SK-N-SH treated with all-trans-retinoic acid at 6 μM for 48 hours (cell line): ENCODE results near the gene BCHE.

ENCODE experiments used
- ARNTL ChIP-seq: fragments of 450-650 bp; formaldehyde crosslinking; IDR thresholded peaks from 2 replicates; pipeline ENCODE4 v1.5.0; 2020; ENCODE audit warnings: low read depth, mild to moderate bottlenecking, moderate library complexity, borderline replicate concordance
- BACH2 ChIP-seq: fragments of 250-450 bp; sonication (Bioruptor Pico); IDR thresholded peaks from 2 replicates; pipeline ENCODE4 v1.9.0; 2021; ENCODE audit warnings: mild to moderate bottlenecking, borderline replicate concordance
- CSDC2 ChIP-seq: fragments of 250-450 bp; sonication (Bioruptor Pico); IDR thresholded peaks from 2 replicates; pipeline ENCODE4 v1.5.0; 2020; ENCODE audit warnings: mild to moderate bottlenecking, moderate library complexity
- RARB ChIP-seq: fragments of 250-450 bp; sonication (Bioruptor Pico); IDR thresholded peaks from 2 replicates; pipeline ENCODE4 v1.8.0; 2021; ENCODE audit warnings: mild to moderate bottlenecking, moderate library complexity
- TCF4 ChIP-seq: fragments of 250-450 bp; sonication (Bioruptor Pico); IDR thresholded peaks from 2 replicates; pipeline ENCODE4 v1.8.0; 2021; ENCODE audit warnings: mild to moderate bottlenecking, moderate library complexity, borderline replicate concordance
- ZNF70 ChIP-seq: fragments of 450-650 bp; formaldehyde crosslinking; IDR thresholded peaks from 2 replicates; pipeline ENCODE4 v1.5.0; 2020; ENCODE audit warnings: mild to moderate bottlenecking, moderate library complexity
- TF ChIP-seq, protein P1 (sequence below): fragments of 250-450 bp; sonication (Bioruptor Pico); IDR thresholded peaks from 2 replicates; pipeline ENCODE4 v1.5.1; 2021; ENCODE audit warnings: mild to moderate bottlenecking, moderate library complexity

DNA sequence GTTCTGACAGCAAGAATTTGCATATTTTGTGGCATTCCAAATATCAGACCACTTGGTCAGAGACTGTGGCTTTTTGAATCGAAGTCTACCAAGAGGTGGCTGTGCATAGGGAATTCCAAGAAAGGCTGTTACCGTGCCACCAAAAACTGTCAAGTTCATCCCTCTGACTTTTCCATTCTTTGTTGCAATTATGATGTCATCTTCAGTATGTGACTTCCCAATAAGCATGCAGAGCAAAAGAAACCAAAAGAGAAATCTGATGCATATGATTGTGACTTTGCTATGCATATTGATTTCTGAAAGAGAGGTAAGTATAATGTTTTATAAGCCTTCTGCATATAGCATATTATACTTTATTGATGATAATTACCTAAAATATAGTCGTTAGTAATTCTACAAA is 6.5 kb downstream of the BCHE start:
- TF ChIP-seq TCF4 (CRISPR knock-in tag) = no peak
- no peak for TF ChIP-seq ARNTL (CRISPR knock-in tag)
- no peak for TF ChIP-seq BACH2 (CRISPR knock-in tag)
- TF ChIP-seq, protein P1, sequence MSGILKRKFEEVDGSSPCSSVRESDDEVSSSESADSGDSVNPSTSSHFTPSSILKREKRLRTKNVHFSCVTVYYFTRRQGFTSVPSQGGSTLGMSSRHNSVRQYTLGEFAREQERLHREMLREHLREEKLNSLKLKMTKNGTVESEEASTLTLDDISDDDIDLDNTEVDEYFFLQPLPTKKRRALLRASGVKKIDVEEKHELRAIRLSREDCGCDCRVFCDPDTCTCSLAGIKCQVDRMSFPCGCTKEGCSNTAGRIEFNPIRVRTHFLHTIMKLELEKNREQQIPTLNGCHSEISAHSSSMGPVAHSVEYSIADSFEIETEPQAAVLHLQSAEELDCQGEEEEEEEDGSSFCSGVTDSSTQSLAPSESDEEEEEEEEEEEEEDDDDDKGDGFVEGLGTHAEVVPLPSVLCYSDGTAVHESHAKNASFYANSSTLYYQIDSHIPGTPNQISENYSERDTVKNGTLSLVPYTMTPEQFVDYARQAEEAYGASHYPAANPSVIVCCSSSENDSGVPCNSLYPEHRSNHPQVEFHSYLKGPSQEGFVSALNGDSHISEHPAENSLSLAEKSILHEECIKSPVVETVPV (CRISPR knock-in tag) = no peak
- no peak for TF ChIP-seq CSDC2 (CRISPR knock-in tag)
- TF ChIP-seq ZNF70 (CRISPR knock-in tag) = no peak
- no peak for TF ChIP-seq RARB (CRISPR knock-in tag)
